OCI-LY7 (cell line): ENCODE measurements around the gene PSAPL1. TPM values are rescaled to one million over a fixed set of nuclear protein-coding genes. Genes with fewer than 3 reads are reported as not detected.

ENCODE experiments used
- BruUV-seq: library from RNA; stranded (reverse); fragments of 400-500 nt; replicated peaks from 2 replicates; lab custom pipeline; 2021; lab: Mats Ljungman, UMichigan
- CTCF ChIA-PET: fragments of 300-600 bp; sonication (Branson Sonifier 250); formaldehyde crosslinking; loops from one replicate; lab custom pipeline; 2022; ENCODE audit warnings: antibody characterized with exemption; ENCODE audit not compliant: unreplicated experiment; lab: Charles Lee
- POLR2A ChIA-PET: fragments of 300-600 bp; sonication (Branson Sonifier 250); formaldehyde crosslinking; loops from one replicate; lab custom pipeline; 2022; ENCODE audit warnings: antibody characterized with exemption; lab: Charles Lee
- DNase-seq: peaks from one replicate; pipeline ENCODE4 v3.0.0-alpha.2; 2015; ENCODE audit warnings: low spot score
- H2AFZ ChIP-seq: fragments of 200-600 bp; sonication (generic), shearing (Covaris generic); 2 replicates; pipeline ENCODE4 v1.6.1; 2014; ENCODE audit warnings: mild to moderate bottlenecking, antibody characterized with exemption, low read length, moderate library complexity
- H3K27ac ChIP-seq: fragments of 200-600 bp; sonication (generic); 2 replicates; pipeline ENCODE4 v1.5.1; 2014; ENCODE audit warnings: mixed run types, low read depth, mild to moderate bottlenecking, moderate library complexity, low read length, inconsistent platforms; ENCODE audit not compliant: poor library complexity, severe bottlenecking
- H3K36me3 ChIP-seq: fragments of 200-600 bp; sonication (generic); 2 replicates; pipeline ENCODE4 v1.6.1; 2014; ENCODE audit warnings: mild to moderate bottlenecking, antibody characterized with exemption, low read length, moderate library complexity, mixed read lengths; ENCODE audit not compliant: insufficient read depth
- H3K4me1 ChIP-seq: fragments of 200-600 bp; sonication (generic); 2 replicates; pipeline ENCODE4 v1.5.1; 2014; ENCODE audit warnings: mild to moderate bottlenecking, low read length; ENCODE audit not compliant: insufficient read depth, poor library complexity, severe bottlenecking
- H3K4me2 ChIP-seq: fragments of 200-600 bp; sonication (generic); 2 replicates; pipeline ENCODE4 v1.6.1; 2014; ENCODE audit warnings: mild to moderate bottlenecking, low read length
- H3K4me3 ChIP-seq: fragments of 200-600 bp; sonication (generic); 2 replicates; pipeline ENCODE4 v1.5.1; 2014; ENCODE audit warnings: mild to moderate bottlenecking, low read depth, low read length; ENCODE audit not compliant: poor library complexity, severe bottlenecking
- H3K79me2 ChIP-seq: fragments of 200-600 bp; sonication (generic); 2 replicates; pipeline ENCODE4 v1.6.1; 2016; ENCODE audit warnings: low read depth, mild to moderate bottlenecking, low read length, moderate library complexity, mixed read lengths; ENCODE audit not compliant: insufficient read depth
- H3K9me2 ChIP-seq: fragments of 200-600 bp; sonication (generic); 2 replicates; pipeline ENCODE4 v1.6.1; 2016; ENCODE audit warnings: mild to moderate bottlenecking, low read length, mixed read lengths; ENCODE audit not compliant: insufficient read depth
- H3K9me3 ChIP-seq: fragments of 200-600 bp; sonication (generic); 2 replicates; pipeline ENCODE4 v1.6.1; 2014; ENCODE audit warnings: mild to moderate bottlenecking, mixed run types, low read length, mixed read lengths
- H4K20me1 ChIP-seq: fragments of 200-600 bp; sonication (generic); 2 replicates; pipeline ENCODE4 v1.6.1; 2014; ENCODE audit warnings: mild to moderate bottlenecking, antibody characterized with exemption, low read length, moderate library complexity, mixed read lengths; ENCODE audit not compliant: insufficient read depth
- CTCF ChIP-seq: fragments of 200-600 bp; sonication (generic); conservative IDR thresholded peaks from 2 replicates; pipeline ENCODE4 v1.5.1; 2014; ENCODE audit warnings: mild to moderate bottlenecking, antibody characterized with exemption, low read length, moderate library complexity, mixed read lengths
- EZH2phosphoT487 ChIP-seq: fragments of 200-600 bp; sonication (generic); IDR thresholded peaks from 2 replicates; pipeline ENCODE4 v1.6.1; 2018; ENCODE audit warnings: low read depth, borderline replicate concordance, mild to moderate bottlenecking, mixed run types, antibody characterized with exemption, low read length, moderate library complexity, mixed read lengths
- intact Hi-C: fragments of 100-400 bp; cut with micrococcal nuclease; formaldehyde crosslinking; loops from one replicate; pipeline ENCODE4 v1.10.0; 2022; ENCODE audit not compliant: unreplicated experiment
- total RNA-seq, 2 experiments: library from RNA; depleted of rRNA in 1 of 2; stranded (reverse); fragments of >200 nt in 1 of 2; shearing (Covaris generic) in 1 of 2; gene quantifications; 2 replicates each; pipeline ENCODE4 v1.2.3, GENCODE V29; 2014 to 2022

The PSAPL1 gene
- total RNA-seq, 2 experiments from 2014 or later, result not detected

GRCh38 chr4:7420661-7421040 is 14.1 kb downstream of the PSAPL1 start:
- BruUV-seq, result no TSS peak

GRCh38 chr4:7419961-7420660 is 14.6 kb downstream of the PSAPL1 start:
- intact Hi-C loops, result no loop called here

More at GRCh38 chr4:7420661-7421040, 14.1 kb downstream of the PSAPL1 start:
- Histone ChIP-seq H3K79me2 (no peaks in the 10 kb centered on the region), H3K36me3 (no peaks in the 10 kb centered on the region), H3K4me2 (no peak overlapping the region), H3K27ac (no peak overlapping the region), H3K9me2 (no peaks in the 10 kb centered on the region), H4K20me1 (no peaks in the 10 kb centered on the region), H3K4me3 (no peak overlapping the region), H3K9me3 (no peaks in the 10 kb centered on the region), H2AFZ (no peak overlapping the region), H3K4me1 (no peaks in the 10 kb centered on the region)
- POLR2A ChIA-PET, result no interaction called here
- intact Hi-C loops, result no loop called here
- no peak for TF ChIP-seq CTCF
- TF ChIP-seq EZH2phosphoT487, result no peak
- CTCF ChIA-PET, result no interaction called here
- no peak for DNase-seq

More at GRCh38 chr4:7419961-7420660, 14.6 kb downstream of the PSAPL1 start:
- H4K20me1 ChIP-seq, result no peaks in the 10 kb centered on the region
- H3K4me3 ChIP-seq, result no peak overlapping the region
- DNase-seq, result no peak
- H3K4me1 ChIP-seq, result no peaks in the 10 kb centered on the region
- H3K79me2 ChIP-seq, result no peaks in the 10 kb centered on the region
- no peak overlapping the region for H3K27ac ChIP-seq
- no peak overlapping the region for H3K4me2 ChIP-seq
- H3K9me3 ChIP-seq, result no peaks in the 10 kb centered on the region
- no peak for TF ChIP-seq CTCF
- TF ChIP-seq EZH2phosphoT487, result no peak
- no peaks in the 10 kb centered on the region for H3K9me2 ChIP-seq
- no TSS peak for BruUV-seq
- ChIA-PET POLR2A (no interaction called here), CTCF (no interaction called here)
- no peaks in the 10 kb centered on the region for H3K36me3 ChIP-seq
- H2AFZ ChIP-seq, result no peak overlapping the region
